GM19023 (cell line): ENCODE data around the gene GPHN.

Source experiments
- ATAC-seq: cut with Tn5 transposase; IDR thresholded peaks from one replicate; pipeline ENCODE4 v1.9.1; 2021; ENCODE audit warnings: mild to moderate bottlenecking, moderate library complexity; ENCODE audit not compliant: unreplicated experiment

The GPHN gene

DNA sequence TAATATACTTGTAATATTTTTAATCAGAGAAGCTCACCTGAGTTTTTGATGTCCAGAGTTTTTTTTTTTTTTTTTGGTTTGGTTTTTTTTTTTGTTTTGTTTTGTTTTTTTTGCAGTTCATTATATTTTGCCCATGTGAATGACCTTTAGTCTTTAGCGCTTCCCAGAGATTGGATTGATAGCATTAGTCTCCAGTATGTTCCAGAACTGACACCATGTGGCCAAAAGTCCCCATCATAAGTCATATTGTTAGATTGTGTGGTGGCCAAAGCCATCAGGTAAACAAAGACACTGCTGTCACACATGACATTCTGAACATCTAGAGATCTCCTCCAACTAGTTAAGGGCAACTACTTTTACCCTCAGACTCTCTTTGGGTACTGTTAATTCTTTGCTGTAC, 408.5 kb downstream of the GPHN start:
- no peak for ATAC-seq

DNA sequence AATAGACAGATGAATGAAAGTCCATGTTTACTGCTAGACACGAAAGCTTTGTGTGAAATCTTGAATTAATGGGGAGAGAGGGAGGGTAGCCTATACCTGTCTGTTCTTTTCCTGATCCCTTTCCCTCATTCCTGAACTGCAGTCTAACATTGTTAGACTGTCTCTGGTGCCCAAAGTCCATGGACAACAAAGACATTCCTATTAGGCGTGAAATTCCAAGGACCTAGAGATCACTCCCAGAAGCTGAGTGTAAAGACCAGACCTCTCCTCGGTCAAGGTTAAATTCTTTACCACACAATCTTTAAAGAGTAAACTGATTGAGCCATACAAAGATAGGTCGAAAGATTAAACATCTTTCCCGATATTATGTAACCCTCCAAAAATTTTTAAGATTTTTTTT, 410.6 kb downstream of the GPHN start:
- ATAC-seq: no peak

DNA sequence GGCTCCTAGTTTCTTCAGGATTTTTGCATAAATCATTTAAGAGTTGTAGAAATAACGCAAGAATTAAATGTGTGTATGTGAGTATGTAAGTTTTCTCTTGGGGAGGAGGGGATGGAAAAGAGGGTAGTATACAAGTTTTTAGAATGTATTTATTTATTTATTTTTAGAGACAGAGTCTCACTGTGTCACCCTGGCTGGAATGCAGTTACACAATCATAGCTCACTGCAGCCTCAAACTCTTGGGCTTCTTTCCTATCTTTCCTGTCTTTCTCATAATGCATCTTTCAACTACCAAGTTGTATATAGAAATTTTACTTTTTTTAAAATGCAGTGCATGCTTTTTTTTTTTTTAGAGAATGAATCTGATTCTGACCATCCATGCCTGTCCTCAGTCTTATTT, 412.2 kb downstream of the GPHN start:
- no peak for ATAC-seq

DNA sequence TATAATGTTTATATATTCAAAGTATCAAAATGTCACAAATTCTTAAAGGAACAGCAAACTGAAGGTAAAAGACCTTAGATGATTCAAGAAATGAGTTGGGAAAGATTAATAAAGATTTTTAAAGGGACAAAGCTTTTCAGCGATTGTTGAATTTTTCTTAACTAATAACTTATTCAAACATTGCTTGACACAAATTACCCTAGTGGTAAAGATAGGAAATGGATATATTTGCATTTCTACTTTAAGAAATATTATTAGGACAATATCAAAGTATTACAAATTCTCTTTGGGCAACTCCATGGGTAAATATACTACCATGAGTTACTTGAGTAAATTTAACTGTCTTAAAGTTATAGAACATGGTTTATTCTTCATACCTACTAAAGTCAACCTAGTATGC, 415.3 kb downstream of the GPHN start:
- ATAC-seq: no peak

DNA sequence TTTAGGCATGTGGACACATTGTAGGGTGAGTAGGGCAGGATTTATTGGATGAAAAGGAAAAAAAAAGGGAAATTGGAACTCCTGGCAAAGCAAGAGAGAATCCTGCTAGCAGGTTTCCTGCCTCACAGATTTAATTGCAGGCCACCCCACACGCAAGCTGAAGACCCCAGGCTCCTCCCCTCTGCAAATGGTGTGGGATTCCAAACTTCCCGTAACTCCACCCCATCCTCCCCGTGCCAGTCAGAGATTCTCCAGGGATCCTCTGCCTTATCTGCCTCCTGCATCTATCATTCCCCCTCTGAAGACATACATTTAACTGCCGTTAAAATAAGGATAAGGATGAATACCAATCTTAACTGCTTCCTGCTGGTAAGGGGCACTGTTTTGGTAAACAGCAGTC, 431.5 kb downstream of the GPHN start:
- ATAC-seq: no peak

DNA sequence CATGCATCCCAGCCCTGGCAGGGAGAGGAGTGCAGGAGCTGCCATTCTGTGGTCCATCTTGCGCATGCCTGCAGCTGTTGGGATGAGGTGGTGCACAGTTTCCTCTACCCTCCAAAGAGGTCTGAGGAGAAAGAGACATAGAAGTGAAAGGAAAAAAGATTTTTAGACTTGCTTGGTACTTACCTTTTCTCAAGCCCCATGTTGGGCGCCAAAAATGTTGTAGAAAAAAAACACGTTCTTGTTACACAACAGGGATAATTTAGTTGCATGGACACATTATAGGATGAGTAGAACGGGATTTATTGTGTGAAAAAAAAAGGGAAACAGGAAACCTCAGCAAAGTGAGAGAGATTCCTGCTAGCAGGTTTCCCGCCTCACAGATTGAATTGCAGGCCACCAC, 436.9 kb downstream of the GPHN start:
- no peak for ATAC-seq

DNA sequence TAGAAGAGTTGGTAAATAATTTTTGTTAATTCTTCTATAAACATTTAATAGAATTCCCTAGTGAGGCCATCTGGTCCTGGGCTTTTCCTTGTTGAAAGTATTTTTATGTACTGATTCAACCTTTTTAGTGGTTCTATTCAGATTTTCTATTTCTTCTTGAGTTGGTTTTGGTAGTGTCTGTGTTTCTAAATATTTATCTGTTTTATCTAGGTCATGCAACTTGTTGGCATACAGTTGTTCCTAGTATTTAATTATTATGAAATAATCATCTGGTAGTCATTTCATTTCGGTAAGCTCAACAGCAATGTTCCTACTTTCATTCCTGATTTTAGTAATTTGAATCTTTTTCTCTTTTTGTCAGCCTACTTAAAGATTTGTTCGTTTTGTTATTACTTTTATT, 447.2 kb downstream of the GPHN start:
- no peak for ATAC-seq

DNA sequence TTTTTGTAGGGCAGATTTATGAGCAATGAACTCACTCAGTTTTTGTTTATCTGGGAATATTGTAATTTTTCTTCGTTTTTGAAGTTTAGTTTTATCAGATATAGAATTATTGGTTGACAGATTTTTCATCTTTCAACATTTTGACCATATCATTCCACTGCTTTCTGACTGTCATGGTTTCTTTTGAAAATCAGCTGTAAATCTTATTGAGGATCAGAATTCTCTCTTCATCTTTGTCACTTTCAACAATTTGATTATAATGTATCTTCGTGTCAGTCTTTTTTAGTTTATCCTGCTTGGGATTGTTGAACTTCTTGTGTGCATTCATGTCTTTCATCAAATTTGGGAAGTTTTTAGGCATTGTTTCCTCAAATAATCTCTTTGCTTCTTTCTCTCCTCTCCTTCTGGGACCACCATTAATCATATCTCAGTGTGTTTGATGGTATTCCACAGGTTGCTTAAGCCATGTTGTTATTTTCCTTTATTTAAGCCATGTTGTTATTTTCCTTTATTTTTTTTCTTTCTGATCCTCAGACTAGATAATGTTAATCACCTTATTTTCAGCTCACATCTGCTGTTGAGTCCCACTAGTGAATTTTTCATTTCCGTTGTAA, 451.6 kb downstream of the GPHN start:
- ATAC-seq: no peak

DNA sequence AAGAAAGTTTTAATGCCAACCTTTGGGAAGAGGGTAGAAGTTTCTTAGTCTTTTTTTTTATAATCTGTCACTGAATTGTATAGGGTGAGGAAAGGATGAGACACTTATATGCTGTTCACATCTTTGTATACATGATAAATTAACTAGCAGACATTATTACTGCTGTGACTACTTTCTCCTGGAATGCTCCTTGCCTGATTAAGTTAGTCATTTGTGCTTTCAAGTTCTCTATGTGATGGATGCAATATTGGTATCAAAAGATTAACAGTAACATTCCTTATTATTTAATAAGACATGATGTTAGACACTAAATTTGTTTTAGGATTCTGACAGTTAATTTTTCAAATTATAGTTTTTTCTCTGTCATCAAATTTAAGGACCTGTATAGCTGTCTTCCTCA, 457.9 kb downstream of the GPHN start:
- no peak for ATAC-seq

DNA sequence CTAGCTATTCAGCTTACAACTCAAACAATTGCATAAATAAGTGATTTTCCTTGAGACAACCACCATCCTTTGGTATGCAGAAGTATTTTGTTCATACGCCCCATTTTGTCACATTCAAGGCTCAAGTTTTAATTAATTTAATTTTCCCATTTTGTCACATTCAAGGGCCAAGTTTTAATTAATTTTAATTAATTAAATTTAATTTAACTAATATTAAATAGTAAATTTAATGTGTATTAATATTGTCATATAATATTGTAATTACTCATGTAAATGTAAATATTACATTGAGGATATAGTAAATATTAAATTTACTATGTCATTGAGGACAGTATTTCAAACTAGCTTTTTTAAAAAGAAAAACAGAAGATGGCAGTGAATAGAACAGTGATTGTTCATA, 464.5 kb downstream of the GPHN start:
- ATAC-seq: no peak

DNA sequence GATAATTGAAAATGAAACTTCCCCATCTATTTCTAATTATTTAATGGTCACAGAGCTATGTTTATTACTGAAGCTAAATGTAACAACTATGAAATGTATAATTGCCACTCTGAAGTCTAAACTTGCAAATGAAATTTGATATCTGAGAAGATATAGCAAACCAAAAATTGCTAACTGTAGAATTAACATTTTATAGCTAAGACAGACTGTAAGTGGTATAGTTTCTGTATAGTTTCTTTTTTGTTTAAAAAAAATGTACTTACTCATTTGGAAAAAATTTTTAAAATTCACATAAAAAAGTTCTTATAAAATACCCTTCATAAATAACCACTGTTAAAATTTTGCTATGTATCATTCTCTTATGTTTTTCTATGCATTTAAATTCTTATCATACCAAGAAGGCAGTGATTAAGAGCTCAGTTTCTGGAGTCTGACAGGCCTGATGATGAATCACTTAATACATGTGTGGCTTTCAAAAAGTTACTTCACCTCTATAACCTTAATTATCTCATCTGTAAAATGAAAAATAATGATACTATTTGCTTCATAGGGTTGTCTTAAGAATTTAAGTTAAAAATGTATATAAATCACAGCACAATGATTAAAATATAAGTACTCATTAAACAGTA, 466.6 kb downstream of the GPHN start:
- no peak for ATAC-seq

DNA sequence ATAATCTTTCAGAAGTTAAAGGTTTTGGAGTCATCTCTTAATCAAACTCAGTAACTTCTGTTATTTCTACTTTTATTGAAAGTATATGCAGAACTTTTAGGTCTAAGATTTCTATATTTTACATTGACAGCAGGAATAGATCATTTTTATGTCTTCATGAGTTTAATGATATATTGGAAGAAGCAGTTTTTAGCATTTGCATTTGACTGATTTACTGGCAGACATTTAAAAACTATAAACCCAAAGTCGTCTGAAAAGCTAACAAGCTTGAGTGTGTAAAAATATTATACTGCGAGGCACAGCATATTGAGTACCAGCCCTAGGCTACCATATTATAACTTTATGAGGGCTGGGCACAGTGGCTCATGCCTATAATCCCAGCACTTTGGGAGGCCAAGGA, 467.3 kb downstream of the GPHN start:
- no peak for ATAC-seq

DNA sequence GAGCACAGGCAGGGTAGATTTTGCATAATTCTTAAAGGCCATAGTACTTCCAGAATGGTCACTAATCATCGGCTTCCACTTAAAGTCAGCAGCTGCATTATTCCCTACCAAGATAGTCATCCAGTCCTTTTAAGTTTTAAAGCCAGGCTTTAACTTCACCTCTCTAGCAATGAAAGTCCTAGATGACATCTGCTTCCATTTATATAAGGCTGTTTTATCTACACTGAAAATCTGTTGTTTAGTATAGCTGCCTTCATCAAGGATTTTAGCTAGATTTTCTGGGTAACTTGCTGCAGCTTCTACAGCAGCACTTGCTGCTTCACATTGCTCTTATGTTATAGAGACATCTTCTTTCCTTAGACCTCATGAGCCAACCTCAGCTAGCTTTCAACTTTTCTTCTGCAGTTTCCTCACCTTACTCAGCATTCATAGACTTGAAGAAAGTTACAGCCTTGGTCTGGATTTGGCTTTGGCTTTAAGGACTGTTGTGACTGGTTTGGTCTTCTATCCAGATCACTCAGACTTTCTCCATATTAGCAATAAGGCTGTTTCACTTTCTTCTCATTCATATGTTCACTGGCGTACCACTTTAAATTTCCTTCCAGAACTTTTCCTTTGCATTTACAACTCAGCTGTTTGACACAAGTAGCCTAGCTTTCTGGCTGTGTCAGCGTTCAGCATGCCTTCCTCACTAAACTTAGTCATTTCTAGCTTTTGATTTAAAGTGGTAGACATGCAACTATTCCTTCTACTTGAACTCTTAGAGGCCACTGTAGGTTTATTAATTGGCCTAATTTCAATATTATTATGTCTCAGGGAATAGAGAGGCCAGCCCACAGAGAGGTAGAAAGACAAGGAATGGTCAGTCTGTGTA, 471.4 kb downstream of the GPHN start:
- no peak for ATAC-seq

DNA sequence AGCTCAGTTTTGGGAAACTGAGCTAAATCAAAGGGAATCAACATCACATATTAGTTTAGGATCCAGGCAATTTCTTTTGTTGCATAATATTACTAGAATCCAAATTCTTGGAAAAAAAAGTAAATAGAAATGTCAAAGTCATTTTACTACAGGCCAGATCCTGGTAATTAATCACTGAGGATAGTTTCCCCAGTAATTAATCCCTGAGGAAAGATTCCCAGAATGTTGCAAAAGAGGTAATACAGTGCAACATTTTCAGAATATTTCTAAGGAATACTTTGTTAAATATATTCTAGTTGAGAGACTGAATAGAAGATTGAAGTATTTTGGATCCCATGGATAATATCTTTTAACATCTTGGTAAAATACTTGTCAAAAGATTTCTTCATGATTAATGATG, 474.3 kb downstream of the GPHN start:
- no peak for ATAC-seq

DNA sequence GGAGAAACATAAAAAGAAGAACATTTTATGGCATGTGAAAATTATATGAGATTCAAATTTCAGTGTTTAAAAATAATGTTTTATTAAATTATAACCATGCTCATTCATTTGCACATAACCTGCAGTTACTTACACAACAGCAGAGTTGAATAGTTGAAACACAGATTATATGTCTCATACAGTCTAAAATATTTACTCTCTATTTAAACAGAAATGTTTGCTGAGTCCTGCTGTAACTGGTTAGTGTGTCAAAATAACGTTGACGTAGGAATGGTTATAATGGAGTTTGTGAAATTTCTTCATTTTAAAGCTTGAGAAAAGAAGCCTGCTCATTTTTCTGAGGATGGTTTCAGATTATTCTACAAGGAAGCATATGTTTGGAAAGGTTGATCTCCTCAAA, 484.8 kb downstream of the GPHN start:
- no peak for ATAC-seq

DNA sequence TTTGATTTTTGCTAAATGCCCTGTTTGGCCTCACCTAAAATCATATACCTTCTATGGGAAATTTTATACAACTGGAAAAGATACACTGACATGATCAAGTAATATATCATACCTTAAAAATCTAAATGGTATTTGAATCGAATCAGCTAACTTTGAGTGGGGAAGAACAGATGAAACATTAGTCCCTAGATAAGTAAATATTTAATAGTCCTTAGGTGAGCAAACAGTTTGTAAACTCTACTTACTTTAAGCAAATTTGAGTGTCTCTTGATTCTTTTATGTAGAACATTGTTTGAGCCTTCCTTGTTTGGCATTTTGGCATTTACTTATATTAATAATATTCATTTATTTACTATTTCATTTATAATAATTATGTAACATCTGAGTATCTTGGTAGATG, 485.6 kb downstream of the GPHN start:
- no peak for ATAC-seq

DNA sequence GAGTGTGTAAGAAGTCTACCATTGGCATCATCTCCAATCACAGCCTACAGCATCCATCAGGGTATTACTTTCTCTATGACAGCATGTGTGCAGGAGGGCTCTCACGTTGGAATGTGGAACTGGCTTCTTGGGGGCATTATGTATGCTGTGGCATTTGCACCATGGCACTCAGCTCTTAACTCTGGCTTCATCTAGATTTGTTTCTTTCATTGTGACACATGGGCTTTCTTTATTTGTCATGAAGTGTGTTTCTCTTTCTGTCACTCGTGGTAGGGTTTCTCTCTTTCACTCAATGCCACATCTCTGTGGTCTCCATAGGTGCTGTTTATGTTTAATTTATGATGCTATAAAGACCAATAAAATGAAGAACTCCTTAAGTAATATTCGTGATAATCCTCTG, 490.1 kb downstream of the GPHN start:
- ATAC-seq: no peak

DNA sequence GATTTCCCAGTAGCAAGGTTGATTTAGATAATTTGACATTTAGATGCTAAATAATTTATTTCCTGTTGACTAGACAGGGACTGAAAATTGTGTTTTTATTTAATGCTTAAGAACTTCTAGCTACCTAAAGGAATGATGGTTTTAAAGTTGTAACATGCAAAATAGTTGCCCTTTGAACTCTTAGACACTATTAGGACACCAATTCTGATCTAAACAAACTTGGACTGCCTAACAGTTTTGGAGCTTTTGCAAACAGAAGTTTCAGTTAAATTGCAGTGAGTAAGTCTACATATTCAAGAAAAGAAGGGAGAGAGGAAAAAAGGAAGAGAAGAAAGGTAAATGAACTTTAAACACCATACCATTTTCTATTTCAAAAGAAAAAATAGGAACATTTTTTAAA, 492.0 kb downstream of the GPHN start:
- no peak for ATAC-seq

DNA sequence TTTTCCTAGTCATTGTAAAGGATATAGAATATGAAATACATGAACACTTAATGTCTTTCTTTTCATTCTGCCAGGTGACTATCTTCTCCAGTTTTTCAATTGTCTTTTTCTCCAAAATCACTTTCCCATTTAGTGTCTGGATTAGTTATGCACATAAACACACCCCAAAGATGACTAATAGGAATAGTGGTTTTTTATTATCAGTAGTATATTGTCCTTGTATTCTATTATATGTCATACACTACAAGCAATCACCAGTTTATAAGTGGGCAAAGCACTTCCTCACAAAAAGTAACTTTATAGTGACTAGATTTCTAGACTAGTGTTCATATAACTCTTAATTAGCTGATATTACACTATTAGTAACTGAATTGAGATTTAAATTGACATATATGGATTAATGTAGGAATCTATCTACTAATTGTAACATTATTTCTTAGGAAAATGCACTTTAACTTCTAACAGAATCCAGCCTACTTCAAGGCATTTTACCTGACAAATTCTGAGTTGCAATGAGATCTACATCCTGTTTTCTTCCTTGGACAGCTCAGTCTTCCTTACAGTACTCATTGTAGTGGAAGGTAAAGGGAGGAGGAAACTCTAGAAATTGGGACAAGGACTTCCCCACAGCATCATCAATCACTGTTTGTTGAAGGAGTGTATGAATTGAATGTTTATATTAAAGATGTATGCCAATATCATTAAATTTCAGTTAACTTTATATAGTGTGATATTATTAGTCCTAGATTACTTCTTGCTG, 495.2 kb downstream of the GPHN start:
- ATAC-seq: no peak

DNA sequence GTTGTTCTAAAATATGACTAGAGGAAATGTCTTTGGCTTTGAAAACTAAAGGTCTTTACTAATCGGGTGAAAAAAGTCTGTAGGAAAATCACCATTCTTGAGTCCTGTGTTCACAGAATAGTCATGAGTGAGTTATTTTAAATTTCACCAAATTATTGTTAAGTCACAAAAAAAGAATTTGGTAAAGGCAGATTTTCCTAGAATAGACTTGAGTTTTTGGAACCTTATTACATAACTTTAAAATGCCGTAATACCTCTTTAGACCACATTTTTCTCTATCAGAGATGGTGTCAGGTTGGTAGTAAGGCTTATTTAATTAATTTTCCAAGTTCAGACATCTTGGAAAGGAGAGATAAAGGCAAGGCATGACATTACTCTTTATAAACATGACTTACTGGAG, 496.6 kb downstream of the GPHN start:
- ATAC-seq: no peak

DNA sequence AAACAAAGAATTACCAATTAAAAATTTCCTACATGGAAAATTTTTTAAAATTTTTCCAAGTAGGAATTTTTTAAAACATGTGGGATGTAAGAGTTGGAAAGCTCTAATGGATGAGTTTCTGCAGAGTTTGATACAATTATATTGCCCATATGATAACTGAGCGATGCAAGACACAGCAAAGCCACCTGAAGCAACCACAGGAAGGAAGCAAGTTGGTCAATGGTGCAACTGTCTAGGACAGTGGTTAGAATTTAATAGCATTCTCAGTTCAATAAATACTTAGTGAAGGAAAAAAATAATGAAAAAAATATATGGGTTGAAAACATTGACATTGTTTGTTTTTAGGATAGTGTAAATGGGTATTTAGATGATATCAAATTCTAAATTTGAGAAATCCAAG, 502.7 kb downstream of the GPHN start:
- no peak for ATAC-seq

DNA sequence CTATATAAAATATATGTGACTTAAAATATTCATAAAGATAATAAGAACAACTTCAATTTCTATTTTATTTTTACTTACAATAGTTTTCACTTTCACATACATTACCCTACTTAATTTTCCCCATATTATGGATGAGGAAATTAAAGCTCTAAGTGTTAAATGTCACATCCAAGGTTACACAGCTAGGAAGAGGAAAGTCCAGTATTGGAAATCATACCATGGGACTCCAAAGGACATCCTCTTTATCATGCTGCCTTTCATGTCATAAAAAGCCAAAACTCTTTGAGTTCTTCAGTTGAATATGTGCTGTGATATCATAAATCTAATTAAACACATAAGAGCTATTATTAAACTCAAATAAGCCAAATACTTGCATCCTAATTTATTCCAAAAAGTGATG, 508.9 kb downstream of the GPHN start:
- no peak for ATAC-seq
